ENCODE data around the gene RSPO4. TPM values are rescaled to one million over a fixed set of nuclear protein-coding genes. Genes with fewer than 3 reads are reported as not detected.

The RSPO4 gene
- total and polyA plus RNA-seq, 2 of the 8 experiments (the other 6 are each of a cell fraction or from before 2014, with no cell fraction given): 3.4 to 6.4 TPM

GRCh38 chr20:911882-912600 lies 90.1 kb downstream of the RSPO4 start:
- Histone ChIP-seq H3K79me1 (ENCODE audit: low read depth, low read length) (no peaks in the 10 kb centered on the region), H3K27me3 (replicated peaks in 1 of 4; ENCODE audit: control insufficient read depth in 3 of 4, extremely low read depth in 1 of 4, insufficient read depth in 3 of 4, low read length in 3 of 4) (peaks cover 0 to 3% (median 0%) of the 10 kb centered on the region in 4 experiments; a peak in 1 of 7 replicates), H4K91ac (replicated peaks; ENCODE audit: insufficient read length, low read length) (no peak overlapping the region), H2BK20ac (ENCODE audit: low read length) (no peak overlapping the region), H3K14ac (ENCODE audit: insufficient read length) (no peak overlapping the region), H3K56ac (replicated peaks; ENCODE audit: insufficient read length, low read depth, low read length) (no peak overlapping the region), H4K20me1 (replicated peaks in 1 of 2; ENCODE audit: control insufficient read depth in 1 of 2, insufficient read depth in 2 of 2, low read length in 2 of 2) (no peaks in the 10 kb centered on the region), H4K5ac (ENCODE audit: insufficient read length, low read depth, low read length) (no peak overlapping the region), H3K4me2 (ENCODE audit: insufficient read depth in 1 of 2, low read depth in 2 of 2, low read length in 2 of 2) (no peak overlapping the region), H2AK5ac (ENCODE audit: low read depth, low read length) (no peak overlapping the region), H3K79me2 (ENCODE audit: control insufficient read depth in 1 of 2, insufficient read depth in 2 of 2, low read length in 2 of 2) (no peaks in the 10 kb centered on the region), H3K23ac (ENCODE audit: insufficient read length) (no peak overlapping the region), H3K4me3 (ENCODE audit: extremely low read depth in 1 of 4, insufficient read depth in 2 of 4, low read depth in 3 of 4, low read length in 4 of 4) (no peak overlapping the region), H3K23me2 (ENCODE audit: low read depth, low read length) (no peaks in the 10 kb centered on the region; the same call in 1 of the 2 replicates), H3K9ac (replicated peaks in 1 of 4; ENCODE audit: extremely low read depth in 1 of 4, low read depth in 3 of 4, low read length in 3 of 4) (no peak overlapping the region), H2BK5ac (ENCODE audit: low read depth, low read length) (no peak overlapping the region), H2BK120ac (replicated peaks; ENCODE audit: low read depth, low read length) (no peak overlapping the region), H3K4ac (replicated peaks; ENCODE audit: insufficient read length, low read depth, low read length) (no peak overlapping the region), H3K27ac (ENCODE audit: low read depth, low read length) (no peak overlapping the region), H3K36me3 (ENCODE audit: control insufficient read depth in 2 of 4, insufficient read depth in 4 of 4, low read length in 3 of 4) (no peaks in the 10 kb centered on the region), H4K8ac (ENCODE audit: extremely low read depth, insufficient read depth, low read length) (no peak overlapping the region), H3K9me3 (ENCODE audit: insufficient read depth in 2 of 2, low read depth in 1 of 2, low read length in 1 of 2) (no peaks in the 10 kb centered on the region), H2BK12ac (ENCODE audit: low read depth, low read length) (no peak overlapping the region), H3K4me1 (replicated peaks in 1 of 4; ENCODE audit: control insufficient read depth in 3 of 4, insufficient read depth in 4 of 4, low read length in 3 of 4) (peaks cover 0 to 15% (median 5%) of the 10 kb centered on the region in 4 experiments; a peak in 4 of 7 replicates), H2AFZ (ENCODE audit: low read length) (peak overlapping the region; percentile 43; the same call in 1 of the 2 replicates), H2BK15ac (ENCODE audit: low read length) (no peak overlapping the region), H3K18ac (ENCODE audit: extremely low read depth, low read length) (no peak overlapping the region)
- FAIRE-seq (no peak), DNase-seq (ENCODE audit: low read depth in 1 of 2, low spot score in 2 of 2) (peak in 1 of 2 experiments; percentile 52)
- ChIA-PET CTCF (ENCODE audit: partially characterized antibody) (interaction anchor here (0.6 to 6.7 kb wide), 26 partner anchors 8 to 779 kb away, joined by 3 to 79 read pairs (median 4); no protein-coding TSS in a partner anchor), POLR2A (ENCODE audit: partially characterized antibody) (interaction anchor here (0.9 to 1.5 kb wide), 2 partner anchors 8 to 46 kb away, joined by 3 read pairs; no protein-coding TSS in a partner anchor)
- TF ChIP-seq RAD21 (IDR thresholded peaks at IDR 0.05 in 1 of 2, conservative IDR thresholded peaks at IDR 0.05 in 1 of 2; ENCODE audit: low read depth in 2 of 2, low read length in 2 of 2) (peak; percentile 52 to 63), HDAC2 (IDR thresholded peaks at IDR 0.05; ENCODE audit: borderline replicate concordance in 1 of 2, low read depth in 2 of 2, low read length in 2 of 2) (peak in 1 of 2 experiments; percentile 37; a peak in 1 of 4 replicates), BCL11A (IDR thresholded peaks at IDR 0.05; ENCODE audit: low read depth in 2 of 2, low read length in 2 of 2) (no peak), KDM1A (IDR thresholded peaks at IDR 0.05; ENCODE audit: borderline replicate concordance, low read length) (peak; percentile 90; the same call in 1 of the 2 replicates), SP2 (IDR thresholded peaks at IDR 0.05; ENCODE audit: low read length) (no peak), MAX (IDR thresholded peaks at IDR 0.05) (no peak), CTCF (IDR thresholded peaks at IDR 0.05; ENCODE audit: control extremely low read depth in 1 of 3, insufficient read depth in 1 of 3, low read depth in 1 of 3, low read length in 3 of 3) (peak; percentile 63 to 85 (median 69))
- 85% methylated on average over 4 of the region's 5 CpGs; no CpG with 5 or more reads in 1 of the 2 experiments for WGBS, 2 experiments (ENCODE audit: extremely low coverage in 1 of 2, insufficient coverage in 1 of 2, insufficient read length in 1 of 2, insufficient replicate concordance in 2 of 2, low coverage in 1 of 2, low lambda C conversion rate in 2 of 2, missing lambda C conversion rate in 1 of 2)

Measured in H1 (cell line).